TTC549 (cell line): ENCODE data around the gene PARVB.

Source experiments
- FAIRE-seq: peaks from 2 replicates; lab custom pipeline; 2012; peaks lifted over from hg19 to GRCh38; lab: Jason Lieb, UNC

PARVB gene

GRCh38 chr22:44136112-44136511, 112.0 kb downstream of the PARVB start:
- FAIRE-seq, result no peak

GRCh38 chr22:44136786-44137185, 112.7 kb downstream of the PARVB start:
- no peak for FAIRE-seq

DNA sequence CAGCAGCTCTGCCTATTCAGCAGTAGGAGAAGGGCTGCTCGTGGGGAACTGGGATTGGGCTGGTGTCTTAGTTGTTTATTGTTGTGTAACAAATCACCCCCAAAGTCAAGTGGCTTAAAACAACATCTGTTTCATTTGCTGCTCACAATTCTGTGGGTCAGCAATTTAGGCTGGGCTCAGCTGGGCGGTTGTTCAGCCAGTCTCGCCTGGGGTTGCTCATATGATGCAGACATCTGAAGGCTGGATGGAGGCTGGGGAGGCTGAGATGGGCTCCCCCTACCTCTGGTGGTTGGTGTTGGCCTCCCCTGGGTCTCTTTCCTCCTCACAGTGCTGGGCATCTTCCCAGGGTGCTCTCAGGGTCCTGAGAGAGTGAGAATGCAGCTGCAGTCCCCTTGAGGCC, 113.3 kb downstream of the PARVB start:
- FAIRE-seq, result no peak

DNA sequence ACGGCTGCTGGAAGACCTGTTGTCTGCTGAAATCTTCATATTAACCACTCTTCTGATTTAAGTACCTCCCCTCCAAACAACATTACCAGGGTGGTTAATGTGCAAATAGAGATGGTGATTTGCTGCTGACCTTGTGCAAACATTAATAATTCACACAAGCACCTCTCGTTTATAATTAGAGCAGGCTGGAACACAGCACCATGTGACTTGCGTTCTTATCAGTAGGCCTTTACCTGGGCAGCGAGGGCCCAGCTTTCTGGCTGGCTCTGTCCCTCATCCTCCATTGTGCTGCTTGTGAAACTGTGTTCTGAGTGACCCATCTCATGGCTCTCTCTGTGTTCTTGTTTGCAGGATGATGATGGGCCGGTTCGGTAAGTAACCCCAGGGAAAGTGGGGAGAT, 115.7 kb downstream of the PARVB start:
- no peak for FAIRE-seq

- FAIRE-seq, result no peak
Measured at GRCh38 chr22:44142421-44143104, 118.5 kb downstream of the PARVB start.

DNA sequence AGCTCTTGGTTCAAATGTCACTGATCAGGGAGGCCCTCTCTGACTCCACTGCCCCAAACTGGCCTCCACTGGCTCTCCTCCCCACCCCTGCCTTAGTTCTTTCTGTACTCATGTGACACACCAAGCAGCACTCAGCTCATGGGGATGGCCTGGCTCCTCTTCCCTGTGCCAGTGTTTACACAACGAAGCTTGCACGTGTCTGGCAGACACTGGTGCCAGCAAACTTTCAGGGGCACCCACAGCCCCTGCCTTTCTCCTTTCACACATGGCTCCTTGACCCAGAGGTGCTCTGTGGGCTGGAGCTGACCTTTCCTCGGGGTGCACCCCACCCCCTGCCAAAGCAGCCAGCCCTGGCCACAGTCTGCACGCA, 119.0 kb downstream of the PARVB start:
- no peak for FAIRE-seq

DNA sequence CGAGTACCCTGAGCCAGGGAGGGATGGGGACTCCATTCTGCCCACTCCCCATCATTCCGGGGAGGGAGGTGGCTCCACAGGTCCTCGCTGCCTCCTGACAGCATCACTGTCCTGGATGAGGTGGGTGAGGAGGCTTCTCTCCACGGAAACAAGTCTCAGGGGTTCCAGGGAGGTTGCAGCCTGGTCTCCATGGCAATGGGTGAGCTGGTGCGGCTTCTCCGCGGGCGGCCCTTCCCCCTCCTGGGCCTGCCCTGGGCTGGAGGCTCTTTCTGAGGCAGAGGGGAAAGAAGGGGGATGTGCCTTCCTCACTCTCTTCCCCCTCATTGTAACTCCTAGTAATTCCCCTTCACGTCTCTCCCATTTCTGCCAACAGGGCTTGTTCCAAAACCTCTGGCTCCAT, 119.5 kb downstream of the PARVB start:
- FAIRE-seq, result no peak

- FAIRE-seq, result no peak
Measured at GRCh38 chr22:44144046-44144569, 120.0 kb downstream of the PARVB start.

DNA sequence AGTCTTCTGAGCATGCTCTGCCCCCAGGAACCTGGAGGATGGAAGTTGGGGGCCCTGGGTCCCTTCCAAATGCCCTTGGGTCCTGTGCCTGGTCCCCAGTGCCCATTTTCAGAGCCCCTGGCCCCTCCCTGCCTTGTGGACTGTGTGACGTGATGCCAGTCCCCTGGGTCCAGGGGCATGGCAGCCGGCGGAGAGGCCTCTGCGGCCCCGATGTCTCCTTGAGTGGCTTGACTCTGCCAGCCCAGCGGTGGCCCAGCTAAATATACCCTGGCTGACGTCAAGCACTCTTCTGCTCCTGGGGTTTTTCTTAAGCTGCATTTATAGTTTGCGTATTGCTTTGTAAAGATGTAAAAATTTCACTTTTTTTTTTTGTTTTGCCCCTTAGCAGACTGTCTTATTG, 121.4 kb downstream of the PARVB start:
- no peak for FAIRE-seq

GRCh38 chr22:44146088-44146861, 122.2 kb downstream of the PARVB start:
- no peak for FAIRE-seq

DNA sequence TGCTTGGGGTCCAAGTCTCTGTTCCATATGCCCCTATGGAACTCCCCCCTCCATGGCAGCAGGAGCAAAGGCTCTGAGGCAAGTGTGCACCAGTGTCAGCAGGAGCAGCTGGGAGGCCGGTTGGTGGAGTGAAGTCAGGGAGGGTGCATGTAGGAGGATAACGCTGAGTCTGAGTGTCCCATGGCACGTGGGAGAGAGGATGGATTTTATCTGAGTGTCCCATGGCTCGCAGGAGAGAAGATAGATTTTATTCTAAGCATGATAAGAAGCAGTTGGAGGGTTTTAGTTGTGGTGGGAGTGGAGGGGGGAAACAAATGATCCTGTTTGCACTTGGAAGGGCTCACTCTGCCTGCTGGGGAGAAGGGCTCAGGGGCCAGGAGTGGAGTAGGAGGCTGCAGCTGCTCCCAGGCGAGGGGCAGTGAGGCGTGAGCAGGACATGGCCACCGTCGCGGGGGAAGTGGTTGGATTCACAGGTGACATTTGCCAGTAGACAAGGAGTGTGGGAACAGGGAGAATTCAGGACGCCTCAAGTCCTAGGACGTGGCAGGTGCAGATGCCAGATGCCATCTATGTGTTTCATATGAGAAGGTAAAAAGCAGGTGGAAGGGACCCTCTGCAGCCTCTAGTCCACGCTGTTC, 123.0 kb downstream of the PARVB start:
- no peak for FAIRE-seq

- no peak for FAIRE-seq
Measured at GRCh38 chr22:44147821-44148574, 123.9 kb downstream of the PARVB start.

- FAIRE-seq, result no peak
Measured at GRCh38 chr22:44151676-44152075, 127.6 kb downstream of the PARVB start.

- no peak for FAIRE-seq
Measured at GRCh38 chr22:44153710-44154109, 129.6 kb downstream of the PARVB start.

GRCh38 chr22:44154436-44154942, 130.4 kb downstream of the PARVB start:
- FAIRE-seq, result no peak

- no peak for FAIRE-seq
Measured at GRCh38 chr22:44155115-44155514, 131.0 kb downstream of the PARVB start.

GRCh38 chr22:44157916-44158618, 134.0 kb downstream of the PARVB start:
- no peak for FAIRE-seq

GRCh38 chr22:44158816-44159215, 134.7 kb downstream of the PARVB start:
- FAIRE-seq, result no peak

GRCh38 chr22:44159221-44159620, 135.1 kb downstream of the PARVB start:
- no peak for FAIRE-seq

DNA sequence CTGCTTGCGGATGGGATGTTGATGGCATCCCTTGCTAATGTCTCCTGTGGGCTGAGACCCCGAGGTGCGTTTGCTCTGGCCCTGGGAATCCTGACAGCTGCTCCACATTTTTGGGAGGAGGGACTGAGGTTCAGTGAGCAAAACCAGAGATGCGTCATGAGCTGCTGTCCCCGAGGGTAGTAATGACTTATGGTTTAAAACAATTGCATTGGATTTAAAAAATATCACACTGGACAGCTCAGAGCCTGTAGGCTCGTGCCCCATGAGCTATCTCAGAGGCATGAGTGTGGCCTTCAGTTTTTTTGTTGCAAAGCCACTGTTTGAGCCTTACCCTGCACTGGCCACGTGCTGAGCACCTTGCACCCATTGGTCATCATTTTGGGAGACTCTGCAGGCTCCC, 135.7 kb downstream of the PARVB start:
- no peak for FAIRE-seq

DNA sequence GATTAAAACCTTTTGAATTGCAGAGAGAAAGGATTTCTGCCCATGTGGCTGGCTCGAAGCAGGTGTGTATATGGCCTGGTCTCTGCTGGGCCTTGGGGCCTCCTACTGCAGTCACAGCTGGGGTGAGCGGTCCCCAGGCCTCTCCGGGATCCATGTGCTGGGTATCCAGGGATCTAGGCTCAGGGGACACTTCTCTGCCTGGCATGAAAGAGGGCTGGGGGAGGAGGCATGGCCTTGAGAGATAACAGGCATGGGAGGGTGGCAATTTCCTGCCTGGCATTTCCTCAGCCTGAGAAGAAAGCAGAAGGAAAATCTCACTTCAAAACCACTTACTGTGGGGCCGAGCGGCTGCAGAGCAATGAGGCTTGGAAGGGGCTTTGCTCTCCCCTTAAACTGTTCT, 136.3 kb downstream of the PARVB start:
- no peak for FAIRE-seq

GRCh38 chr22:44161673-44162072, 137.6 kb downstream of the PARVB start:
- FAIRE-seq, result no peak
